ENCODE results near the gene LMOD2. TPM values are rescaled to one million over a fixed set of nuclear protein-coding genes. Genes with fewer than 3 reads are reported as not detected.

LMOD2 gene
- total and polyA plus RNA-seq, 11 donors = 202 to 1,479 (median 751) TPM

- Histone ChIP-seq H3K4me1 (peaks cover 0 to 11% (median 1%) of the 10 kb centered on the region in 12 donors), H3K9me3 (no peaks in the 10 kb centered on the region), H3K4me3 (no peak overlapping the region), H3K27ac (no peak overlapping the region), H3K27me3 (no peaks in the 10 kb centered on the region), H3K36me3 (peaks cover 0 to 94% (median 77%) of the 10 kb centered on the region in 9 donors)
- TF ChIP-seq CTCF (IDR thresholded peaks at IDR 0.05) (no peak), POLR2A (IDR thresholded peaks at IDR 0.05) (no peak)
- ATAC-seq (no peak), DNase-seq (no peak)
- WGBS, 4 donors = 93 to 98% (median 94%) methylated on average over 2 of the region's 2 CpGs
- intact Hi-C loops (cut with DNase I) = loop anchor here in 4 of 10 donors (5.0 to 10.0 kb wide), 3 partner anchors 102 to 180 kb away; no protein-coding TSS in a partner anchor
Observed at GRCh38 chr7:123687161-123687560, 31.5 kb downstream of the LMOD2 start.

GRCh38 chr7:123687727-123688126 is 32.1 kb downstream of the LMOD2 start:
- H3K9me3 ChIP-seq = no peaks in the 10 kb centered on the region
- H3K4me3 ChIP-seq = no peak overlapping the region
- no peak overlapping the region for H3K27ac ChIP-seq
- peaks cover 0 to 98% (median 80%) of the 10 kb centered on the region in 9 donors for H3K36me3 ChIP-seq
- TF ChIP-seq POLR2A (IDR thresholded peaks at IDR 0.05) (no peak), CTCF (IDR thresholded peaks at IDR 0.05) (no peak)
- no peaks in the 10 kb centered on the region for H3K27me3 ChIP-seq
- WGBS, 4 donors = 89 to 96% (median 95%) methylated on average over 1 of the region's 1 CpG
- no peak for ATAC-seq
- DNase-seq = no peak
- intact Hi-C loops (cut with DNase I) = loop anchor here in 4 of 10 donors (5.0 to 10.0 kb wide), 3 partner anchors 103 to 180 kb away; no protein-coding TSS in a partner anchor
- H3K4me1 ChIP-seq = peaks cover 0 to 5% (median 0%) of the 10 kb centered on the region in 12 donors

GRCh38 chr7:123689250-123689649 is 33.6 kb downstream of the LMOD2 start:
- H3K36me3 ChIP-seq = peaks cover 0 to 98% (median 78%) of the 10 kb centered on the region in 9 donors
- no peaks in the 10 kb centered on the region for H3K9me3 ChIP-seq
- ATAC-seq (no peak), DNase-seq (no peak)
- intact Hi-C loops (cut with DNase I) = loop anchor here in 4 of 10 donors (5.0 to 10.0 kb wide), 3 partner anchors 104 to 178 kb away; no protein-coding TSS in a partner anchor
- H3K4me3 ChIP-seq = no peak overlapping the region
- no peak overlapping the region for H3K27ac ChIP-seq
- H3K27me3 ChIP-seq = no peaks in the 10 kb centered on the region
- 64 to 78% (median 74%) methylated on average over 3 of the region's 3 CpGs for WGBS, 4 donors
- TF ChIP-seq POLR2A (IDR thresholded peaks at IDR 0.05) (no peak), CTCF (IDR thresholded peaks at IDR 0.05) (no peak)
- H3K4me1 ChIP-seq = no peaks in the 10 kb centered on the region

DNA sequence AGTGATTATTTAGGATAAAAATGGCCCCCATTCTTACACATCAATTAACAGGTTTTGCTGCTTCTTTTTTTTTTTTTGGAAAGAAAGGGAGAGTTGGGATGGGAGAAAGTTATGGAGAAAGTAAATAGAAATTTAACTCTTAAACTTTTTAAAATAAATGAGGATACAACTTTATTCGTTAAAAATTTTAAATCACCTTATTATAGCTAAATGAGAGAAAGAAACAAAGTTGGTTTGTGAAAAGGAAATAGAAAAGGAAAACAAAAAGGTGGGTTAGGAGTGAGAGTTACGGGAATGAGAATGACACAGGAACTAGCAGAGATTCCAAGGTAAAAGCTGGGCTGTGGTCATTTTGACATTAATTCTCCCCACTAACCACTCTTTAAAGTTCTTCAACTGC is 34.9 kb downstream of the LMOD2 start:
- ATAC-seq (no peak), DNase-seq (no peak)
- H3K4me1 ChIP-seq = no peaks in the 10 kb centered on the region
- H3K27me3 ChIP-seq = no peaks in the 10 kb centered on the region
- intact Hi-C loops (cut with DNase I) = loop anchor here in 1 of 10 donors (10.0 kb wide), 1 partner anchor 54 kb away; the partner anchor contains the start of gene WASL
- H3K27ac ChIP-seq = no peak overlapping the region
- TF ChIP-seq CTCF (IDR thresholded peaks at IDR 0.05) (no peak), POLR2A (IDR thresholded peaks at IDR 0.05) (no peak)
- no peaks in the 10 kb centered on the region for H3K9me3 ChIP-seq
- 90 to 96% (median 94%) methylated on average over 2 of the region's 2 CpGs for WGBS, 4 donors
- peaks cover 0 to 99% (median 85%) of the 10 kb centered on the region in 9 donors for H3K36me3 ChIP-seq
- no peak overlapping the region for H3K4me3 ChIP-seq

All from heart left ventricle (tissue), 16 donors.